Mammary epithelial cell (primary cell): ENCODE measurements around the gene RPGRIP1L.

ENCODE experiments used
- EZH2 ChIP-seq: IDR thresholded peaks from 2 replicates; pipeline ENCODE4 v1.6.1; 2012; ENCODE audit warnings: low read length, inconsistent platforms, borderline replicate concordance
- TF ChIP-seq, protein P1 (sequence below), 2 donors: IDR thresholded peaks in 1 of 2; conservative IDR thresholded peaks in 1 of 2; 2 replicates each; pipeline ENCODE4 v1.5.1; 2011 to 2012; ENCODE audit warnings: inconsistent platforms in 2 of 2, low read length in 2 of 2, mild to moderate bottlenecking in 2 of 2, control low read depth in 1 of 2, low read depth in 1 of 2; ENCODE audit not compliant: insufficient read depth in 1 of 2; ENCODE audit errors: extremely low read depth in 1 of 2

DNA sequence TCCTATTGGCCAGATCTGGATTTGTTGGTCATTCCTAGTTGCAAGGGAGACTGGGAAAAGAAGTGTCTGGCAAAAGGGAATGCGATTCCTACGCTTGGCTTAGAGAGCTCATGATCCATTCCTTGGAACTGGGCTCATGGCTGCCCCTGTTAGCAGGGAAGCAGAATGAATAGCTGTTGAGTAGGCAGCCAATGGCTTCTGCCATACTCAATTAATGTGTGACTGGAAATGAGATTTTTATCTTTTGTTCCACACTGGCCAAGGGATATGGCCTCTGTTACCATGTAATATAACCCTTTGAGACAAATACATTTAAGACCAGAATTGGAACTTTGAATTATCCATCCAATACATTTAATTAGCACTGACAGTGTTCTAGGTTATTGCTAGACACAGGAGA, 31.2 kb upstream of the RPGRIP1L start:
- TF ChIP-seq, protein P1, sequence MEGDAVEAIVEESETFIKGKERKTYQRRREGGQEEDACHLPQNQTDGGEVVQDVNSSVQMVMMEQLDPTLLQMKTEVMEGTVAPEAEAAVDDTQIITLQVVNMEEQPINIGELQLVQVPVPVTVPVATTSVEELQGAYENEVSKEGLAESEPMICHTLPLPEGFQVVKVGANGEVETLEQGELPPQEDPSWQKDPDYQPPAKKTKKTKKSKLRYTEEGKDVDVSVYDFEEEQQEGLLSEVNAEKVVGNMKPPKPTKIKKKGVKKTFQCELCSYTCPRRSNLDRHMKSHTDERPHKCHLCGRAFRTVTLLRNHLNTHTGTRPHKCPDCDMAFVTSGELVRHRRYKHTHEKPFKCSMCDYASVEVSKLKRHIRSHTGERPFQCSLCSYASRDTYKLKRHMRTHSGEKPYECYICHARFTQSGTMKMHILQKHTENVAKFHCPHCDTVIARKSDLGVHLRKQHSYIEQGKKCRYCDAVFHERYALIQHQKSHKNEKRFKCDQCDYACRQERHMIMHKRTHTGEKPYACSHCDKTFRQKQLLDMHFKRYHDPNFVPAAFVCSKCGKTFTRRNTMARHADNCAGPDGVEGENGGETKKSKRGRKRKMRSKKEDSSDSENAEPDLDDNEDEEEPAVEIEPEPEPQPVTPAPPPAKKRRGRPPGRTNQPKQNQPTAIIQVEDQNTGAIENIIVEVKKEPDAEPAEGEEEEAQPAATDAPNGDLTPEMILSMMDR (conservative IDR thresholded peaks at IDR 0.05 in 1 of 2, IDR thresholded peaks at IDR 0.05 in 1 of 2; ENCODE audit: extremely low read depth in 1 of 2, insufficient read depth in 1 of 2, low read depth in 1 of 2, low read length in 2 of 2): no peak
- TF ChIP-seq EZH2: no peak
